ENCODE data around the gene CDC42SE2.
A peak's percentile ranks its signal among the peaks of the same experiment; 100 is the strongest.
"Not testable (repeated sequence)": the region's sequence is repeated elsewhere in the genome, so short reads cannot be mapped to it uniquely, and the experiment has no call there.

The CDC42SE2 gene

GRCh38 chr5:131387255-131387654 is 123.4 kb downstream of the CDC42SE2 start:
- no peak for DNase-seq (ENCODE audit: low read depth in 3 of 3, low spot score in 1 of 3)

- DNase-seq (ENCODE audit: low read depth in 3 of 3, low spot score in 1 of 3), result no peak
Measured at GRCh38 chr5:131389096-131389868, 125.4 kb downstream of the CDC42SE2 start.

GRCh38 chr5:131389869-131390265 is 126.0 kb downstream of the CDC42SE2 start:
- no peak for DNase-seq (ENCODE audit: low read depth in 3 of 3, low spot score in 1 of 3)

- no peak for DNase-seq (ENCODE audit: low read depth in 3 of 3, low spot score in 1 of 3)
Measured at GRCh38 chr5:131392466-131393095, 128.7 kb downstream of the CDC42SE2 start.

- no peak for DNase-seq (ENCODE audit: low read depth in 3 of 3, low spot score in 1 of 3)
Measured at GRCh38 chr5:131393498-131393968, 129.7 kb downstream of the CDC42SE2 start.

- peak in 1 of 3 donors; percentile 30 for DNase-seq (ENCODE audit: low read depth in 3 of 3, low spot score in 1 of 3)
Measured at GRCh38 chr5:131394128-131394527, 130.3 kb downstream of the CDC42SE2 start.

GRCh38 chr5:131396015-131396414 is 132.2 kb downstream of the CDC42SE2 start:
- DNase-seq (ENCODE audit: low read depth in 3 of 3, low spot score in 1 of 3), result no peak

GRCh38 chr5:131396630-131397273 is 132.9 kb downstream of the CDC42SE2 start:
- no peak for DNase-seq (ENCODE audit: low read depth in 3 of 3, low spot score in 1 of 3)

GRCh38 chr5:131399007-131399406 is 135.2 kb downstream of the CDC42SE2 start:
- not testable (repeated sequence) for DNase-seq (ENCODE audit: low read depth in 3 of 3, low spot score in 1 of 3)

- DNase-seq (ENCODE audit: low read depth in 3 of 3, low spot score in 1 of 3), result no peak
Measured at GRCh38 chr5:131400585-131400984, 136.7 kb downstream of the CDC42SE2 start.

GRCh38 chr5:131405674-131406073 is 141.8 kb downstream of the CDC42SE2 start:
- no peak for DNase-seq (ENCODE audit: low read depth in 3 of 3, low spot score in 1 of 3)

- DNase-seq (ENCODE audit: low read depth in 3 of 3, low spot score in 1 of 3), result no peak
Measured at GRCh38 chr5:131406076-131406475, 142.2 kb downstream of the CDC42SE2 start.

GRCh38 chr5:131406975-131407638 is 143.3 kb downstream of the CDC42SE2 start:
- DNase-seq (ENCODE audit: low read depth in 3 of 3, low spot score in 1 of 3), result no peak

- DNase-seq (ENCODE audit: low read depth in 3 of 3, low spot score in 1 of 3), result no peak
Measured at GRCh38 chr5:131413605-131414559, 150.0 kb downstream of the CDC42SE2 start.

GRCh38 chr5:131416729-131417128 is 152.9 kb downstream of the CDC42SE2 start:
- DNase-seq (ENCODE audit: low read depth in 3 of 3, low spot score in 1 of 3), result no peak

GRCh38 chr5:131417240-131417869 is 153.5 kb downstream of the CDC42SE2 start:
- DNase-seq (ENCODE audit: low read depth in 3 of 3, low spot score in 1 of 3), result peak; percentile 60 to 83 (median 74)

- no peak for DNase-seq (ENCODE audit: low read depth in 3 of 3, low spot score in 1 of 3)
Measured at GRCh38 chr5:131418846-131419245, 155.0 kb downstream of the CDC42SE2 start.

GRCh38 chr5:131419877-131420276 is 156.0 kb downstream of the CDC42SE2 start:
- no peak for DNase-seq (ENCODE audit: low read depth in 3 of 3, low spot score in 1 of 3)

- DNase-seq (ENCODE audit: low read depth in 3 of 3, low spot score in 1 of 3), result no peak
Measured at GRCh38 chr5:131423056-131423455, 159.2 kb downstream of the CDC42SE2 start.

- no peak for DNase-seq (ENCODE audit: low read depth in 3 of 3, low spot score in 1 of 3)
Measured at GRCh38 chr5:131426011-131426410, 162.2 kb downstream of the CDC42SE2 start.

Measured in stimulated activated CD4-positive, alpha-beta T cell treated with anti-CD3 and anti-CD28 coated beads, TNF-alpha, amount 100 ng/mL, for 1 hour (primary cell).